ENCODE measurements around the gene NFATC2.

GRCh38 chr20:51410586-51411325, 131.8 kb downstream of the NFATC2 start:
- no peak for TF ChIP-seq MXI1 (IDR thresholded peaks at IDR 0.05; ENCODE audit: borderline replicate concordance, low read depth, low read length)
- no peak for TF ChIP-seq RAD21 (IDR thresholded peaks at IDR 0.05; ENCODE audit: low read length)
- TF ChIP-seq, protein P1, sequence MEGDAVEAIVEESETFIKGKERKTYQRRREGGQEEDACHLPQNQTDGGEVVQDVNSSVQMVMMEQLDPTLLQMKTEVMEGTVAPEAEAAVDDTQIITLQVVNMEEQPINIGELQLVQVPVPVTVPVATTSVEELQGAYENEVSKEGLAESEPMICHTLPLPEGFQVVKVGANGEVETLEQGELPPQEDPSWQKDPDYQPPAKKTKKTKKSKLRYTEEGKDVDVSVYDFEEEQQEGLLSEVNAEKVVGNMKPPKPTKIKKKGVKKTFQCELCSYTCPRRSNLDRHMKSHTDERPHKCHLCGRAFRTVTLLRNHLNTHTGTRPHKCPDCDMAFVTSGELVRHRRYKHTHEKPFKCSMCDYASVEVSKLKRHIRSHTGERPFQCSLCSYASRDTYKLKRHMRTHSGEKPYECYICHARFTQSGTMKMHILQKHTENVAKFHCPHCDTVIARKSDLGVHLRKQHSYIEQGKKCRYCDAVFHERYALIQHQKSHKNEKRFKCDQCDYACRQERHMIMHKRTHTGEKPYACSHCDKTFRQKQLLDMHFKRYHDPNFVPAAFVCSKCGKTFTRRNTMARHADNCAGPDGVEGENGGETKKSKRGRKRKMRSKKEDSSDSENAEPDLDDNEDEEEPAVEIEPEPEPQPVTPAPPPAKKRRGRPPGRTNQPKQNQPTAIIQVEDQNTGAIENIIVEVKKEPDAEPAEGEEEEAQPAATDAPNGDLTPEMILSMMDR (conservative IDR thresholded peaks at IDR 0.05; ENCODE audit: low read depth, low read length): no peak
- no peak for TF ChIP-seq POLR2A (IDR thresholded peaks at IDR 0.05; ENCODE audit: low read depth, low read length)
- TF ChIP-seq NFE2L2 (IDR thresholded peaks at IDR 0.05; ENCODE audit: low read depth, low read length): no peak
- TF ChIP-seq SMC3 (IDR thresholded peaks at IDR 0.05; ENCODE audit: low read depth, low read length): no peak
- TF ChIP-seq FOS (IDR thresholded peaks at IDR 0.05; ENCODE audit: low read depth, low read length): no peak
- TF ChIP-seq ELK1 (IDR thresholded peaks at IDR 0.05; ENCODE audit: borderline replicate concordance, low read depth, low read length): no peak
- no peak for TF ChIP-seq RFX5 (IDR thresholded peaks at IDR 0.05; ENCODE audit: low read depth, low read length)
- no peak for TF ChIP-seq CEBPB (IDR thresholded peaks at IDR 0.05; ENCODE audit: low read depth, low read length)
- TF ChIP-seq CHD1 (IDR thresholded peaks at IDR 0.05; ENCODE audit: low read depth, low read length): no peak
- TF ChIP-seq MAFK (IDR thresholded peaks at IDR 0.05; ENCODE audit: low read depth, low read length): no peak
- no peak for TF ChIP-seq BHLHE40 (IDR thresholded peaks at IDR 0.05; ENCODE audit: low read depth, low read length)

All from IMR-90 (cell line).